Neural cell (in vitro differentiated cells): ENCODE measurements around the gene C2orf49.

Experiments
- CTCF ChIP-seq: fragments of 450-650 bp; IDR thresholded peaks from 2 replicates; pipeline ENCODE4 v1.5.1; 2014; ENCODE audit warnings: antibody characterized with exemption, mild to moderate bottlenecking, moderate library complexity; ENCODE audit not compliant: poor library complexity, severe bottlenecking
- MXI1 ChIP-seq: fragments of 450-650 bp; conservative IDR thresholded peaks from 2 replicates; pipeline ENCODE4 v1.6.1; 2014; ENCODE audit warnings: antibody characterized with exemption, mild to moderate bottlenecking; ENCODE audit not compliant: poor library complexity, severe bottlenecking
- POLR2AphosphoS5 ChIP-seq: IDR thresholded peaks from 2 replicates; pipeline ENCODE4 v1.6.1; 2012
- RAD21 ChIP-seq: fragments of 450-650 bp; conservative IDR thresholded peaks from 2 replicates; pipeline ENCODE4 v1.6.1; 2014; ENCODE audit warnings: antibody characterized with exemption, mild to moderate bottlenecking, moderate library complexity
- TF ChIP-seq, protein P1 (sequence below): IDR thresholded peaks from 2 replicates; pipeline ENCODE4 v1.6.1; 2012; ENCODE audit warnings: borderline replicate concordance

- TF ChIP-seq CTCF: no peak
- TF ChIP-seq RAD21: no peak
- TF ChIP-seq MXI1: no peak
- no peak for TF ChIP-seq POLR2AphosphoS5
- TF ChIP-seq, protein P1, sequence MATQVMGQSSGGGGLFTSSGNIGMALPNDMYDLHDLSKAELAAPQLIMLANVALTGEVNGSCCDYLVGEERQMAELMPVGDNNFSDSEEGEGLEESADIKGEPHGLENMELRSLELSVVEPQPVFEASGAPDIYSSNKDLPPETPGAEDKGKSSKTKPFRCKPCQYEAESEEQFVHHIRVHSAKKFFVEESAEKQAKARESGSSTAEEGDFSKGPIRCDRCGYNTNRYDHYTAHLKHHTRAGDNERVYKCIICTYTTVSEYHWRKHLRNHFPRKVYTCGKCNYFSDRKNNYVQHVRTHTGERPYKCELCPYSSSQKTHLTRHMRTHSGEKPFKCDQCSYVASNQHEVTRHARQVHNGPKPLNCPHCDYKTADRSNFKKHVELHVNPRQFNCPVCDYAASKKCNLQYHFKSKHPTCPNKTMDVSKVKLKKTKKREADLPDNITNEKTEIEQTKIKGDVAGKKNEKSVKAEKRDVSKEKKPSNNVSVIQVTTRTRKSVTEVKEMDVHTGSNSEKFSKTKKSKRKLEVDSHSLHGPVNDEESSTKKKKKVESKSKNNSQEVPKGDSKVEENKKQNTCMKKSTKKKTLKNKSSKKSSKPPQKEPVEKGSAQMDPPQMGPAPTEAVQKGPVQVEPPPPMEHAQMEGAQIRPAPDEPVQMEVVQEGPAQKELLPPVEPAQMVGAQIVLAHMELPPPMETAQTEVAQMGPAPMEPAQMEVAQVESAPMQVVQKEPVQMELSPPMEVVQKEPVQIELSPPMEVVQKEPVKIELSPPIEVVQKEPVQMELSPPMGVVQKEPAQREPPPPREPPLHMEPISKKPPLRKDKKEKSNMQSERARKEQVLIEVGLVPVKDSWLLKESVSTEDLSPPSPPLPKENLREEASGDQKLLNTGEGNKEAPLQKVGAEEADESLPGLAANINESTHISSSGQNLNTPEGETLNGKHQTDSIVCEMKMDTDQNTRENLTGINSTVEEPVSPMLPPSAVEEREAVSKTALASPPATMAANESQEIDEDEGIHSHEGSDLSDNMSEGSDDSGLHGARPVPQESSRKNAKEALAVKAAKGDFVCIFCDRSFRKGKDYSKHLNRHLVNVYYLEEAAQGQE: no peak
Observed at GRCh38 chr2:105379741-105380186, 42.4 kb downstream of the C2orf49 start.
